ENCODE data around the gene WNT10A. TPM values are rescaled to one million over a fixed set of nuclear protein-coding genes. Genes with fewer than 3 reads are reported as not detected.

The WNT10A gene
- polyA plus RNA-seq, 1 of the 3 experiments (the other 2 are of a cell fraction): 0.02 TPM

- Histone ChIP-seq H3K9me2 (no peaks in the 10 kb centered on the region), H3K4me1 (ENCODE audit: control insufficient read depth in 1 of 2, insufficient read depth in 2 of 2, low read depth in 1 of 2, low read length in 1 of 2) (peaks cover 3 to 25% of the 10 kb centered on the region in 2 experiments; a peak in 2 of 4 replicates), H3K4me2 (no peak overlapping the region), H3F3A (replicated peaks; ENCODE audit: insufficient read depth) (no peaks in the 10 kb centered on the region), H3K36me3 (replicated peaks in 1 of 2; ENCODE audit: control insufficient read depth in 1 of 2, insufficient read depth in 2 of 2, low read length in 1 of 2) (no peaks in the 10 kb centered on the region), H3K9ac (no peak overlapping the region), H3K27ac (ENCODE audit: low read depth in 2 of 2, low read length in 1 of 2) (no peak overlapping the region), H2AFZ (ENCODE audit: low read depth) (no peak overlapping the region), H3K79me2 (ENCODE audit: insufficient read depth) (no peaks in the 10 kb centered on the region), H3K4me3 (ENCODE audit: low read depth in 2 of 2, low read length in 1 of 2) (no peak overlapping the region), H3K9me3 (no peaks in the 10 kb centered on the region), H3K27me3 (ENCODE audit: insufficient read depth) (no peaks in the 10 kb centered on the region), H4K20me1 (ENCODE audit: insufficient read depth) (no peaks in the 10 kb centered on the region)
- CTCF ChIA-PET: interaction anchor here (0.8 to 16.1 kb wide), 13 partner anchors 26 to 308 kb away, joined by 3 to 249 read pairs (median 6); partner anchors contain the start of genes RNF25, STK36 and WNT10A
- DNase-seq: no peak
- TF ChIP-seq SMC3 (IDR thresholded peaks at IDR 0.05; ENCODE audit: low read depth, low read length): no peak
- WGBS (ENCODE audit: low lambda C conversion rate): 31% methylated on average over 3 of the region's 3 CpGs
- POLR2A ChIA-PET: no interaction called here
Observed at GRCh38 chr2:218851286-218851685, 29.4 kb upstream of the WNT10A start.

GRCh38 chr2:218852911-218853667 lies 27.6 kb upstream of the WNT10A start:
- 70% methylated on average over 12 of the region's 16 CpGs for WGBS (ENCODE audit: low lambda C conversion rate)
- DNase-seq: peak; percentile 74
- Histone ChIP-seq H3K9me2 (no peaks in the 10 kb centered on the region), H3K27me3 (ENCODE audit: insufficient read depth) (peaks cover 9% of the 10 kb centered on the region; the same call in 1 of the 2 replicates), H3F3A (replicated peaks; ENCODE audit: insufficient read depth) (no peaks in the 10 kb centered on the region), H4K20me1 (ENCODE audit: insufficient read depth) (no peaks in the 10 kb centered on the region), H3K27ac (ENCODE audit: low read depth in 2 of 2, low read length in 1 of 2) (no peak overlapping the region), H3K79me2 (ENCODE audit: insufficient read depth) (no peaks in the 10 kb centered on the region), H3K4me1 (ENCODE audit: control insufficient read depth in 1 of 2, insufficient read depth in 2 of 2, low read depth in 1 of 2, low read length in 1 of 2) (peaks cover 3 to 43% of the 10 kb centered on the region in 2 experiments; a peak in 2 of 4 replicates), H3K4me3 (ENCODE audit: low read depth in 2 of 2, low read length in 1 of 2) (no peak overlapping the region; a peak in 1 of 4 replicates), H2AFZ (ENCODE audit: low read depth) (no peak overlapping the region), H3K9me3 (no peaks in the 10 kb centered on the region), H3K4me2 (no peak overlapping the region), H3K9ac (no peak overlapping the region), H3K36me3 (replicated peaks in 1 of 2; ENCODE audit: control insufficient read depth in 1 of 2, insufficient read depth in 2 of 2, low read length in 1 of 2) (no peaks in the 10 kb centered on the region)
- CTCF ChIA-PET: interaction anchor here (0.6 to 16.1 kb wide), 47 partner anchors 9 to 637 kb away, joined by 3 to 249 read pairs (median 3); partner anchors contain the start of genes FEV, RNF25, STK36 and TTLL4
- POLR2A ChIA-PET: no interaction called here
- TF ChIP-seq TCF12 (IDR thresholded peaks at IDR 0.05) (no peak), RXRA (IDR thresholded peaks at IDR 0.05; ENCODE audit: borderline replicate concordance, low read depth) (no peak), TEAD4 (IDR thresholded peaks at IDR 0.05; ENCODE audit: borderline replicate concordance, insufficient read depth) (no peak), FOXM1 (IDR thresholded peaks at IDR 0.05; ENCODE audit: low read depth) (no peak), SMC3 (IDR thresholded peaks at IDR 0.05; ENCODE audit: low read depth, low read length) (peak; percentile 80), NRF1 (IDR thresholded peaks at IDR 0.05; ENCODE audit: low read depth, low read length) (no peak), FOXJ3 (CRISPR knock-in tag; IDR thresholded peaks at IDR 0.05) (no peak), EZH2phosphoT487 (IDR thresholded peaks at IDR 0.05; ENCODE audit: borderline replicate concordance, low read depth) (no peak), CHD2 (IDR thresholded peaks at IDR 0.05; ENCODE audit: low read length, partially characterized antibody) (no peak), GATA2 (CRISPR knock-in tag; IDR thresholded peaks at IDR 0.05) (no peak), GABPA (IDR thresholded peaks at IDR 0.05; ENCODE audit: low read depth) (no peak), EP300 (IDR thresholded peaks at IDR 0.05; ENCODE audit: borderline replicate concordance in 1 of 2, low read depth in 1 of 2, low read length in 1 of 2) (no peak), MXI1 (IDR thresholded peaks at IDR 0.05; ENCODE audit: low read depth, low read length) (no peak), YY1 (IDR thresholded peaks at IDR 0.05; ENCODE audit: low read depth) (no peak), ZBTB33 (IDR thresholded peaks at IDR 0.05; ENCODE audit: borderline replicate concordance, low read depth) (no peak), RAD21 (IDR thresholded peaks at IDR 0.05; ENCODE audit: low read length) (peak; percentile 95), CTCF (IDR thresholded peaks at IDR 0.05) (peak; percentile 81), REST (IDR thresholded peaks at IDR 0.05; ENCODE audit: low read depth, low read length) (no peak), FOSL2 (IDR thresholded peaks at IDR 0.05; ENCODE audit: borderline replicate concordance, low read depth) (no peak), TAF1 (IDR thresholded peaks at IDR 0.05; ENCODE audit: borderline replicate concordance, low read depth, low read length) (no peak)

All from SK-N-SH (cell line).